Endothelial cell (in vitro differentiated cells): Measurements from ENCODE around the gene ABLIM1. TPM values are rescaled to one million over a fixed set of nuclear protein-coding genes. Genes with fewer than 3 reads are reported as not detected.

Experiments used
- DNase-seq: peaks from one replicate; pipeline ENCODE4 v3.0.0; 2021; ENCODE audit warnings: low spot score
- H3K27ac Mint-ChIP-seq: one replicate; pipeline ENCODE4 v1.8.0; 2021; ENCODE audit warnings: mixed read lengths, inconsistent platforms; ENCODE audit not compliant: unreplicated experiment
- H3K27me3 Mint-ChIP-seq: one replicate; pipeline ENCODE4 v1.8.0; 2021; ENCODE audit warnings: mild to moderate bottlenecking, moderate library complexity, mixed read lengths, inconsistent platforms; ENCODE audit not compliant: unreplicated experiment
- H3K36me3 Mint-ChIP-seq: one replicate; pipeline ENCODE4 v1.8.0; 2021; ENCODE audit warnings: mild to moderate bottlenecking, low read depth, mixed read lengths, inconsistent platforms; ENCODE audit not compliant: unreplicated experiment
- H3K4me1 Mint-ChIP-seq: one replicate; pipeline ENCODE4 v1.8.0; 2021; ENCODE audit warnings: mild to moderate bottlenecking, mixed read lengths, inconsistent platforms; ENCODE audit not compliant: unreplicated experiment
- H3K4me3 Mint-ChIP-seq: one replicate; pipeline ENCODE4 v1.8.0; 2021; ENCODE audit warnings: mild to moderate bottlenecking, mixed read lengths, inconsistent platforms; ENCODE audit not compliant: unreplicated experiment
- H3K9me3 Mint-ChIP-seq: one replicate; pipeline ENCODE4 v1.8.0; 2021; ENCODE audit warnings: mixed read lengths, inconsistent platforms; ENCODE audit not compliant: unreplicated experiment
- CTCF ChIP-seq: fragments of 200-600 bp; sonication (generic); IDR thresholded peaks from one replicate; pipeline ENCODE4 v1.5.0; 2021; ENCODE audit warnings: antibody characterized with exemption; ENCODE audit not compliant: unreplicated experiment
- total RNA-seq: library from RNA; stranded (reverse); fragmentation: NEBNext Ultra II Directional; extraction: Animal tissue kit (Norgen Biotek cat#: 25700); gene quantifications from one replicate; pipeline ENCODE4 v1.2.1, GENCODE V29; 2021; ENCODE audit not compliant: unreplicated experiment

Gene ABLIM1
- total RNA-seq, 1 donor from 2014 or later: 55.9 TPM

- H3K27me3 Mint-ChIP-seq: no peaks in the 10 kb centered on the region
- no peak overlapping the region for H3K4me3 Mint-ChIP-seq
- H3K4me1 Mint-ChIP-seq: no peaks in the 10 kb centered on the region
- H3K27ac Mint-ChIP-seq: no peak overlapping the region
- H3K36me3 Mint-ChIP-seq: no peaks in the 10 kb centered on the region
- H3K9me3 Mint-ChIP-seq: no peaks in the 10 kb centered on the region
- DNase-seq: no peak
- no peak for TF ChIP-seq CTCF
Observed at GRCh38 chr10:114552050-114552449, 106.0 kb downstream of the ABLIM1 start.

- Mint-ChIP-seq H3K36me3 (no peaks in the 10 kb centered on the region), H3K9me3 (no peaks in the 10 kb centered on the region), H3K4me3 (no peak overlapping the region), H3K27ac (no peak overlapping the region), H3K27me3 (no peaks in the 10 kb centered on the region), H3K4me1 (no peaks in the 10 kb centered on the region)
- no peak for TF ChIP-seq CTCF
- DNase-seq: no peak
Observed at GRCh38 chr10:114551636-114551972, 106.5 kb downstream of the ABLIM1 start.

GRCh38 chr10:114550756-114551635 lies 107.1 kb downstream of the ABLIM1 start:
- H3K9me3 Mint-ChIP-seq: no peaks in the 10 kb centered on the region
- DNase-seq: no peak
- TF ChIP-seq CTCF: peak; percentile 84
- no peaks in the 10 kb centered on the region for H3K36me3 Mint-ChIP-seq
- no peaks in the 10 kb centered on the region for H3K27me3 Mint-ChIP-seq
- H3K27ac Mint-ChIP-seq: no peak overlapping the region
- H3K4me3 Mint-ChIP-seq: no peak overlapping the region
- H3K4me1 Mint-ChIP-seq: no peaks in the 10 kb centered on the region

- no peaks in the 10 kb centered on the region for H3K9me3 Mint-ChIP-seq
- H3K4me3 Mint-ChIP-seq: no peak overlapping the region
- H3K4me1 Mint-ChIP-seq: peaks cover 2% of the 10 kb centered on the region
- peaks cover 3% of the 10 kb centered on the region for H3K36me3 Mint-ChIP-seq
- H3K27ac Mint-ChIP-seq: no peak overlapping the region
- TF ChIP-seq CTCF: peak; percentile 33
- no peaks in the 10 kb centered on the region for H3K27me3 Mint-ChIP-seq
- DNase-seq: peak; percentile 43
Observed at GRCh38 chr10:114548662-114549061, 109.4 kb downstream of the ABLIM1 start.

- no peak overlapping the region for H3K27ac Mint-ChIP-seq
- DNase-seq: no peak
- H3K9me3 Mint-ChIP-seq: no peaks in the 10 kb centered on the region
- no peaks in the 10 kb centered on the region for H3K27me3 Mint-ChIP-seq
- H3K4me3 Mint-ChIP-seq: no peak overlapping the region
- H3K4me1 Mint-ChIP-seq: peaks cover 7% of the 10 kb centered on the region
- TF ChIP-seq CTCF: no peak
- peaks cover 3% of the 10 kb centered on the region for H3K36me3 Mint-ChIP-seq
Observed at GRCh38 chr10:114547514-114547913, 110.6 kb downstream of the ABLIM1 start.
